AG09319 (cell line): Measurements from ENCODE around the gene PHLPP1.

Source experiments
- DNase-seq: peaks from one replicate; pipeline ENCODE4 v3.0.0-alpha.2; 2010; ENCODE audit warnings: low read depth; ENCODE audit errors: extremely low read depth
- CTCF ChIP-seq: IDR thresholded peaks from 2 replicates; pipeline ENCODE4 v1.5.1; 2011; ENCODE audit warnings: low read depth, mild to moderate bottlenecking, inconsistent platforms, low read length, moderate library complexity

PHLPP1 gene

GRCh38 chr18:62728254-62728653 lies 12.9 kb downstream of the PHLPP1 start:
- TF ChIP-seq CTCF: no peak
- no peak for DNase-seq

GRCh38 chr18:62729487-62730386 lies 14.4 kb downstream of the PHLPP1 start:
- DNase-seq: no peak
- TF ChIP-seq CTCF: no peak

GRCh38 chr18:62730941-62731340 lies 15.6 kb downstream of the PHLPP1 start:
- DNase-seq: no peak

GRCh38 chr18:62732617-62733016 lies 17.3 kb downstream of the PHLPP1 start:
- no peak for TF ChIP-seq CTCF
- no peak for DNase-seq

More at GRCh38 chr18:62730941-62731340, 15.6 kb downstream of the PHLPP1 start:
- no peak for TF ChIP-seq CTCF

- TF ChIP-seq CTCF: no peak
- DNase-seq: no peak
These were observed 18.9 kb downstream of the PHLPP1 start for GRCh38 chr18:62734290-62734689.

GRCh38 chr18:62735387-62735786 lies 20.0 kb downstream of the PHLPP1 start:
- DNase-seq: no peak
- TF ChIP-seq CTCF: no peak

- DNase-seq: no peak
- no peak for TF ChIP-seq CTCF
These were observed 20.9 kb downstream of the PHLPP1 start for GRCh38 chr18:62736077-62736855.
